Pons (tissue), 1 donor: Measurements from ENCODE around the gene GPC6.
"Not testable (repeated sequence)": the region's sequence is repeated elsewhere in the genome, so short reads cannot be mapped to it uniquely, and the experiment has no call there.

ENCODE experiments used
- DNase-seq: peaks from one replicate; pipeline ENCODE4 v3.0.0-alpha.2; 2016; ENCODE audit warnings: low spot score

GPC6 gene

GRCh38 chr13:94330552-94331071 lies 1104.0 kb downstream of the GPC6 start:
- no peak for DNase-seq

- DNase-seq, result no peak
Measured at GRCh38 chr13:94331281-94331680, 1104.7 kb downstream of the GPC6 start.

DNA sequence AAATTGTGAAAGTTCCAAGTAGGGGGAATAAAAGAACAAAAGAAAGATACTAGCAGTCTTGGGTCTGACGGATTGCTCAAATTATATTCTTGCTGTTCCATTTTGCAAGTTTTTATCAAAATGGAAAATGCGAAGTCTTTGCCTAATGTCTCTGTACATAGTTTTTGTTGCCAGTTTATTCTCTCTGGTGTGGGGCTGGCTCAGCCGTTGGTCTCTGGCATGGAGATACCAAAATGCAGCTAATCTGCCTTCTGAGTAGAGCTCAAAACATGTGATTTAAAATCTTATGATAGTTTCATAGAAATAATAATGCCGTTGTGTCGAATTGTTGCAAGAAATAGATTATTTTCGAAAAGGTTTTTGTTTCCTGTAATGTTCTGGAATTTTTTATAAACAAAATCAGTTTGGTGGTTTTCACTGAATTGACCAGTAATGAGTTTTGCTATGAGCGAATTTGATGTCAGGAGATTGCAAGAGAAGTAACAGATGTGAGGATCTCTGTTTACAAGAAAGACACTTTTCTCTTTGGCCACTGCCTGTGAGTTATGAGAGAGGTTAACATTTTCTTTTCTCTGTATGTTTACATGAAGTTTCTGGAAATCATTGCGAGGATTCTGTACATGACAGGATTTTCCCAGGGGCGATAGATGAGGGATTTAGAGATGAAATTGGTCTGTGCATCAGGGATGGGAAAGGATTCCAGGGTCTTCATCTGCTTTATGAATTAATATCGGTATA lies 1105.9 kb downstream of the GPC6 start:
- no peak for DNase-seq

GRCh38 chr13:94333131-94333820 lies 1106.7 kb downstream of the GPC6 start:
- DNase-seq, result no peak

DNA sequence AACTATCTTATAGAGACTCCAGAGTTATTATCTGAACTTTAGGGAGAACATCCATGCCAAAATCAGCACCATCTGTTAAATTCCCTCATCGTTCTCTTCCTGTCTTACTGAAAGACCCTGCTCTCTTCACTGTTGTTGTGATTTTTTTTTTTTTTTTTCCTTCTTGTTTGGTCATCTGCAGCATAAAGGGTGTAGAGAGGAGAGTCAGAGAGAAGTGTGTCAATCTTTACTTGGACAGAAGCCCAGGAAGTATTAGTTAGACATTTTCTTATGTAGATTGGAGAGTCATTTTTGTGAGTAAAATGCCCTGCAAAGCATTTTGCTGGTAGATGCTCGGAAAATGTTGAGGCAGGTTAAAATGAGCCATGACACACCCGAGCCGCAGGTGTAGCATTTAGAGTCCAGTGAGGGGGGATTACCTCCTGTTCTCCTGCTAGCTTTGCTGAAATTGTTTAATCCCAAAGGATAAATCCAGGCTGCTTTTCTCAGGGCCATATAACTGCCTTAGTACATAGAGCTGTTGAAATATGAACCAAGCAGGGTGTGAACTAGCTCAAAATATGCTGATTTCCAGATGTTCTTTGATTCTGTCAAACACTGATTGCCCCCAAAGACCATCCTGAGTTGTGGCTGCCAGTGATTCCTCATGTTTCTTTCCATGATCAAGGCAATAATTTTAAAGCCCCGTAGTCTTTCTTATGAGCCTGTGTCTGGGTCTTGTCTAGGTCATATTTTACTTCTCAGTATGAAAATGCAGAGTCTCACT lies 1109.3 kb downstream of the GPC6 start:
- DNase-seq, result no peak

DNA sequence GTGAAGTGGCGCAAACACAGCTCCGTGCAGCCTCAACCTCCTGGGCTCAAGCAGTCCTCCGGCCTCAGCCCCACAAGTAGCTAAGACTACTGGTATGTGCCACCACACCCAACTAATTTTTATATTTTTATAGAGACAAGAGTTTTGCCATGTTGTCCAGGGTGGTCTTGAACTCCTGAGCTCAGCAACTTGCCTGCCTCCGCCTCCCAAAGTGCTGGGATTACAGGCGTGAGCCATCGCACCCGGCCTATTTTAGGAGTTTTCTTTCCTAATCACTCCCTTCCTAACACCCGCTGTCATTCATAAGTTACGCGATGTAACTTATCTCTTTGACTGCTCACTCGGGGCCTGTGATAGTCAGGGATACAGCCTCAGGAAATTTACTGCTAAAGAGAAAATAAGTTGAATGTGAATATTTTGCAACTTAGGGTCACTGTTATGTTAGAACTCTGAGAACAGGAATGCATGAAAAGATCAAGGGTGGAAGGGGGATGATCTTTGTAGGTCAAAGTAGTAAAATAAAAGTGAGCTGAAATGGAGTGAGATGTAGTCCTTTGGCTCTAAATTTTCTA lies 1112.6 kb downstream of the GPC6 start:
- DNase-seq, result no peak

DNA sequence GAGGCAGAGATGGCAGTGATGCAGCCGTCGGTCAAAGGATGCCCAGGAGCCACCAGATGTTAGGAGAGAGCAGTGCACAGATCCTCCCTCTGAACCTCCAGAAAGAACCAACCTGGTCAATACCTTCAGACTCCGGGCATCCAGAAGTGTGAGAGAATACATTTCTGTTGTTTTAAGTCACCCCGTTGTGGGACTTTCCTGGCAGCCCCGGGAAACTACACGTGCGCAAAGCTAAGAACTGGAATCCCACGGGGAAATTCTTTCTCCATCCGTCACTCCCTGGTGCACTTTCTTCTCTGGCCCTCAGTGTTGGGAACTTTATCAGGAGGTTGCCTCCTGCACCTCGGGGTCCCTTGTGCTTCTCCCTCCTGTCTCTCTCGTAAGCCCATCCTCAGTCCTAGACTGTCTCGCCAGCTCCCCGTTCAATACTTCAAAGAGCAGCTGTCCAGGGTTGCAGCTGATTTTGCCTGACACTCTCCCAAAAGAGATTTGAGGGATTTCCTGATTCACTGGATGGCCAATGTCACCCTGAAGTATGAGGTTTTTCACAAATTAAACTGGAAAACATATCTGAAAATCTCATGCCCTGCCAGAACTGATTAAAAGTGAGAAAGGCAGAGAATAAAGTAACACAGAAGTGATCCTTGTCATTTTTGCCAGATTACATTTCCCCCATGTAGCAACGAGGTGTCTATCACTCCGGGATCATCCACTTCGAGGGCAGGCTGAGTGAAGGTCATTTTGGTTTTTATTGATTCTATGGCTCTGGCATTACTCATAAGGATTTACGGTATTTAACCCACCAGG lies 1116.0 kb downstream of the GPC6 start:
- DNase-seq, result no peak

DNA sequence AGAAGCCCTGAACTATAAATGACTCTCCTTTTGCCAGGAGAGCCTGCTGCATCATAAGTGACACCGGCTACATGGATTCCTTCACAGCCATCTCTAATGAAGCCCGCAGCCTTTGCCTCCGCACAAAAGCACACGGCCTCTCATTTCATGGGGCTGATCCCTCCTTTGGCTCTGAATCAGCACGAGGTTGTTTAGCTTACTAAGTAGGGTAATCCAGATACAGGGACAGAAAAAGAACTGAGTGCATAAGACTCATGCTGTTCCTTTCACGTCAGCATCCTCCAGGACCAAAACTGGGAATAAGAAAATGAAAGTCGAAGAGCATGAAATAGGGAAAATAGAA lies 1116.6 kb downstream of the GPC6 start:
- no peak for DNase-seq

- not testable (repeated sequence) for DNase-seq
Measured at GRCh38 chr13:94343687-94344086, 1117.1 kb downstream of the GPC6 start.

GRCh38 chr13:94344126-94344818 lies 1117.7 kb downstream of the GPC6 start:
- DNase-seq, result no peak

- peak; percentile 36 for DNase-seq
Measured at GRCh38 chr13:94345374-94346195, 1119.0 kb downstream of the GPC6 start.

- DNase-seq, result no peak
Measured at GRCh38 chr13:94346261-94347019, 1119.8 kb downstream of the GPC6 start.

GRCh38 chr13:94351292-94351990 lies 1124.8 kb downstream of the GPC6 start:
- no peak for DNase-seq

- no peak for DNase-seq
Measured at GRCh38 chr13:94352057-94352456, 1125.5 kb downstream of the GPC6 start.

- no peak for DNase-seq
Measured at GRCh38 chr13:94353167-94353710, 1126.6 kb downstream of the GPC6 start.

- no peak for DNase-seq
Measured at GRCh38 chr13:94359875-94360274, 1133.3 kb downstream of the GPC6 start.

DNA sequence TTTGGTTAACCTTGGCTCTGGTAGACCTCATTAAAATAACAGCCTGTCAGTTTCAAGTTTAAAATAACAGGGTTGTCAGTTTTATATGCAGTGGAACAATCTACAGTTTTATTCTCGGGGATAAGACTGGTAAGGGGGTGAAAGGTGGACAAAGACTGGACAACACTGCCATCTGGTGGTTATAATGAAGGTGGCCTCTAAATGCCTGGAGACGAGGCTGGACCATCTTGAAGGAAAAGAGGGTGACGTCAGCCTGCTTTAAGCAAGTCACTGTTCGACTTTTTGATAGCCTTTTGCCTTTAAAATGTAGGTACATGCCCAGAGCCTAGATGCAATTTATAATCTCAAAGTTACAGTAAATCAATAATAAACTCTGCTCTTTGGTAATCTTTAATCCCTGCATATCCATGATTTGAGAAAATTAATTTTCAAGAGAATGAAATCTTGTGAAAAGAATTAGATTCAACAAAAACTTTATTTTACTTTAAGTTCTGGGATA lies 1135.9 kb downstream of the GPC6 start:
- DNase-seq, result peak; percentile 80

DNA sequence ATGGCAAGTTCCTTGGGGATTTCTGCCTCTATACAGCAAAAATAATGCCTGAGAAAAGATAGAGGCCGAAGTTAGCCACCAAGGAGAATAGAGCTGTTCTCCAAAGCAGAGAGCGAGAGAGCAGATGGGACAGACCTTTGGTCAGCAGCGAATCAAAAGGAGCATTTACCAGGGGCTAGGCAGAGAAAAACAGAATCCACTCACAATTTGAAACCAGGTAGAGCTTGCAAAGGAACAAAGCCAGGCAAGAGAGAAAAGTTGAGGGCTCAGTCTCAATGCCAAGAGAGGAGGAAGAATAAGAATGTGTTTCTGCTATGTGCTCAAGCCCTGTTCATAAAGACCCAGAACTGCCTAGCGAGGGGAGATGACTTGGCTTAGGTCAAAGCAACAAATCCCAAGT lies 1140.1 kb downstream of the GPC6 start:
- DNase-seq, result no peak
